GM20431 (cell line): Measurements from ENCODE around the gene ASAP3.
"Not testable (repeated sequence)": the region's sequence is repeated elsewhere in the genome, so short reads cannot be mapped to it uniquely, and the experiment has no call there.

ENCODE experiments used
- in situ Hi-C: fragments of 300-500 bp; cut with MseI, MboI; formaldehyde crosslinking; loops from one replicate; pipeline ENCODE4 v1.15.0; 2020; ENCODE audit warnings: low sequenced_read_pairs; ENCODE audit not compliant: unreplicated experiment

ASAP3 gene

GRCh38 chr1:23380719-23381118 is 103.3 kb downstream of the ASAP3 start:
- in situ Hi-C loops = no loop called here

- in situ Hi-C loops = not testable (repeated sequence)
These were observed 103.7 kb downstream of the ASAP3 start for GRCh38 chr1:23380236-23380635.
